ENCODE measurements around the gene SMTN.
"Not testable (repeated sequence)": the region's sequence is repeated elsewhere in the genome, so short reads cannot be mapped to it uniquely, and the experiment has no call there.

SMTN gene

GRCh38 chr22:31073545-31074145 lies 7.5 kb upstream of the SMTN start:
- DNase-seq: not testable (repeated sequence)

GRCh38 chr22:31075961-31076360 lies 5.2 kb upstream of the SMTN start:
- DNase-seq: no peak

DNA sequence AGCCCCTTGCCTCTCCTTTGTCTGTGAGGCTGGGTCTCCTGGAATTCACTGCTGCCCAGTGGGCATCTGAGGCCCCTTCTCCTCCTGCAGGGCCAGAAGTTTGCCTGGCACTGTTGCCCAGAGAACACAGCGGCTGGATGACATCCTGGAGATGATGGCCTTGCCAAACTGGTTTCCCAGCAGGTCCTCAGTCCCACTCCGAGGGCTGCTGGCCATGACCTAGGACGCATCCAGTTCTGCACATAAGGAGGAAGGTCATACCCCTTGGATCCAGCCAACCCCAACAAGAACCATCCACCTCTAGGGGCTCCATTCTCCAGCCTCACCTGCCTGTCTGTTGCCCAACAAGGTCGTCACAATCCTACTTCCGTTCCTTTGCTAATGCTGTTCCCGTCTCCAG lies 3.4 kb upstream of the SMTN start:
- DNase-seq: no peak

DNA sequence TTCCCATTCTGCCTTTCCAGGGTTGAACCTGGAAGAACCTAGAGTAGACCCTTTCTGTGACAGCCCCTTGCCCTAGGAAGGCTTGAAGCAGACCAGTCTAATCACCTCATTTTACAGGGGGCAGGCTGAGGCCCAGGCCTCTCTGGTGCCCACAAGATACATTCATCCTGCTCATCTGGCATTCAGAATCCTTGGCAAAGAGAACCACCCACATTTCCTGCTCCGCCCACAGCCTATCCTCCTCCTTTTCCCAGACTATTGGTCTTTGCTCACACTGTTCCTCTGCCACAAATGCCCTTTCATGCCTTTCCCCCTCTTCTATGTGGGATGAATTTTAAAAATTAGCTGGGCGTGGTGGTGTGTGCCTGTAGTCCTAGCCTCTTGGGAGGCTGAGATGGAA lies 2.7 kb upstream of the SMTN start:
- not testable (repeated sequence) for DNase-seq

DNA sequence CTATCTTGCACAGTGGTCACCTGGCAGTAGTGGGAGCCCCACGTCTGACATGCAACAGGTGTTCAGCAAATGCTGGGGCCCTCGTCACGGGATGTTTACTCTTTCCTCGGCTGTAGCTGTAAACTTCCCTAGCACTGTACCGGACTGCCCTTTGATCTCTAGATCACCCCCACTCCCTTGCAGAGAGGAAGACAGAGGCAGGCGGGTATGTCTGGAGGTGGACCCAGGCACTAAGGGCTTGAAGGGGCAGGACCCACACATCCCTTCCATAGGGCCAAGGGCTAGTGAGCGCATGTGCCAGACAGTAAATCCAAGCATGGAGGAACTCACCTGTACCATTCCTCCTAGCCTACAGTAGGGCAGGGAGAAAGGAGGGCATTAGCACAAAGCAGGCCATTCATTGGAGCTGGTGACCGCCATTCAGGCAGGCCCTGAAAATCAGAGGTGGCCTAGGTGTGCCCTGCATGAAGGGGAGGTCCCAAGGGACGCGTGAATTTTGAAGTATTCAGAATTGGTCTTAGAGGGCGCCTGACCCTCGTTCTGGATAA lies 1.9 kb upstream of the SMTN start:
- no peak for DNase-seq

DNA sequence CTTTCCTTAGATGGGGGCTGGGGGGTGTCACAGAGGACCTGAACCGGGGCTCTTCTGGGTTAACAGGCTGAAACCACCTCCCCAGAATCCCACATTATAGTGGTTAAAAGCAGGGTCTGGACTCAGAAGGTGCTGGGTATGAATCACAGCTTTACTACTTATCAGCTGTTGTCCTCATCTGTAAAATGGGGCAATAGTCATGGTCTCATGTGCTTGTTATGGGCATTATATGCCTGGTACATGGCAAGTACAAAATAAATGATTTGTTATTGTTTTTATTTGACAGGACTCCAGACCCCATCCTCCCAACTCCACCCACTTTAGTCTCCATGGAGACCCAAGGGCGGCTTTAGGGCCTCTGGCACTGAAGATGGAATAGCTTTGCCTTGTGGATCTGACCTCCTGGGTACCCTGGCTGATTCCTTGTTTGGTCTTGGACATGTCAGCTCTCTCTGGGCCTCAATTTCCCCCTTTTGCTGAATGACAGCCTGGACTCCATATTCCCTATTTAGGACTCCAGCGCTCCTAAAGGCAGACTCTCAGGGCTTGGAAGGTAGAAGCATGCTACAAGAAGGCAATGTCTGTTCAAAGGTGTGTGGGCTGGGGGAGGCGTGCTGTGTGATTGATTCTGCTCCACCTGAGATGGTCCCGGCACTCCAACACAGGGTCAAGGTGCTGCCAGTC lies 812 bp upstream of the SMTN start:
- DNase-seq: no peak

- DNase-seq: no peak
Measured at GRCh38 chr22:31081963-31082605, 966 bp downstream of the SMTN start.

- no peak for DNase-seq
Measured at GRCh38 chr22:31082606-31083376, 1.7 kb downstream of the SMTN start.

DNA sequence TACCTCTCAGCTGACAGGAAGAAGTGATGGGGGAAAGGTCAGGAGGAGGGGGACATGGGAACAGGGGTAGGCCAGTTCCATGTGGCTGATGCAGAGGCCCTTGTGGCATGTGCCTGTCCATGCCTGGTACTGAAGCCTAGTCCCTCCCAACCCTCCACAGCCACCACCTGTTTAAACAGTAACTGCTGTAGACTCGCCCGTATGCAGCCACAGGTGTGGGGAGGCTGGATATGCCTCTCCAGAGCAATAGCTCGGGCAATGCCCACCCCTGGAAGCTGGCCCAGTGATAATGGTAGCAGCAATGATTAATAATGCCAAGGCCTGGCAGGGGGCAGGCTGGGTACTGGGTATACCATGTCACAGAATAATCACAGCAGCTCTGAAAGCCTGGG lies 2.3 kb downstream of the SMTN start:
- DNase-seq: no peak

GRCh38 chr22:31083923-31084810 lies 3.0 kb downstream of the SMTN start:
- no peak for DNase-seq

GRCh38 chr22:31084811-31085492 lies 3.8 kb downstream of the SMTN start:
- peak; percentile 71 for DNase-seq

- no peak for DNase-seq
Measured at GRCh38 chr22:31085493-31085824, 4.3 kb downstream of the SMTN start.

DNA sequence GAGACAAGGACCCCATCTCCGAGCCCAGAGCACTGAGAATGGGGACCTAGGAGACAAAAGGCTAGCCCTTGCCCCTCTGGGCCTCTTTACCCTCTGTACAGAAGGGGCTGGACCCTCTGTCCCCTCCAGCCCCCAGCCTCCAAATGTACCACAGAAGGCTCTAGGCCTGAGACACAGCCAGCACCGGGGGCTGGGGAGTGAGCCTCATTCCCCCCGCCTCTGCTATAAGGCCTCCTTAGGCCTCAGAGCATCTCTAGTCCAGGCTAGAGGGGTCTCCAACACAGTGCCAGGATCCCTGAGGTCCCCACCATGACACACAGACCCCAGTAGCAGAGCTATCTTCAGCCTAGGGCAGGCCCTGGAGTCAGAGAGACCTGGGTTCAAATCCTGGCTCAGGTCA lies 4.8 kb downstream of the SMTN start:
- no peak for DNase-seq

DNA sequence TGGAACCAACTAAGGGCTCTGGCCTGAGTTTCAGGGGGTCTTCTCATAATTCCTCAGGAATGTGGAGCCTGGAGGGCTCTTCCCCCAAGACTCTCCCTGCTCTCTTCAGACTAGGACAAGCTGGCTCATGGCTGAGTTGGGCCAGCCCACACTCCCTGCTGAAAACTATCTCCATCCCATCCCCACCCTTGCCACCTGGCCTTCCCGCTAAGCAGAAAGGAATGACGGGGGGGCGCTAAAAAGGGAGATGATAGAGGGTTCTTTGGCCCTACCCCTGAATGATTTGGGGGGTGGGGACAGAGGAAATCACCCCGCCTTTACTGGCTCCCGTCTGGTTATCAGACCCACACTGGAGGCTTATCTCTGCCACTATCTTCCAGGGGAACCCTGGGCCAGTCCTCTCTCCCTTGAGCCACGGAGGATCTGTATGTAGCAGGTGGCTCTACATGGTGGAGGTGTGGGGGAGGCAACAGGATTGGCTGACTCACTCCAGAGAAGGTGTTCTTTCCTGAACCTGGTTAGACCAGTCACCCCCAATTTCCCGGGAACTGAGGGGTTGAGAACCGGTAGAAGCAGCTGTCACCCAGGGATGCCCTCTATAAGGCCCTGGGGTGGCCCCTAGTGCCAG lies 5.7 kb downstream of the SMTN start:
- DNase-seq: no peak

GRCh38 chr22:31087744-31088215 lies 6.7 kb downstream of the SMTN start:
- no peak for DNase-seq

DNA sequence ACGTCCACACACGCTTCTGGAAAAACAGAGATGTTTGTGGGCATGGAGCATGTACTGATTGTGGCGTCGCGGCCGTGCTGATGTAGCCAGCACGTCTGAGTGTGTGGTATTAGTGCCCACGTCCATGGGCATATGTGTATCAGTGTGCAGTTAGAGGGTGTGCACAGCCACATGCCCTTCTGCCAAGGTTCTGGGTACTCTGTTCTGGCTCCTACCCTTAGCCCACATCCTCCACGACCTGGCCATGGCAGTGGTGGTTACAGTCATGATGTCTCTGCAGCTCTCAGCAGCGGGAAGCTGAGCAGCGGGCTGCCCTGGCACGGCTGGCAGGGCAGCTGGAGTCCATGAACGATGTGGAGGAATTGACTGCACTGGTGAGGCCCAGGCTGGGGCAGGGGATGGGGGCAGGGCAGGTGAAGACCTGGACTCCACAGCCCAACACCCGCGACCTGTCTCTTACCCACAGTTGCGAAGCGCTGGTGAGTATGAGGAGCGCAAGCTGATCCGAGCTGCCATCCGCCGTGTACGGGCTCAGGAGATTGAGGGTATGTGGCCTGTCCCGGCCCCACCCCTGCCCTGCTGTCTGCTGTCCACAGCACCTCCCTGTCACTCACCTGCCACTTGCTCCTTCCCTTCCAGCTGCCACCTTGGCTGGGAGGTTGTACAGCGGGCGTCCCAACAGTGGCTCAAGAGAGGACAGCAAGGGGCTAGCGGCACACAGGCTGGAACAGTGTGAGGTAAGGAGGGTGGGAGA lies 7.3 kb downstream of the SMTN start:
- DNase-seq: no peak

GRCh38 chr22:31089160-31090100 lies 8.3 kb downstream of the SMTN start:
- peak; percentile 31 for DNase-seq

DNA sequence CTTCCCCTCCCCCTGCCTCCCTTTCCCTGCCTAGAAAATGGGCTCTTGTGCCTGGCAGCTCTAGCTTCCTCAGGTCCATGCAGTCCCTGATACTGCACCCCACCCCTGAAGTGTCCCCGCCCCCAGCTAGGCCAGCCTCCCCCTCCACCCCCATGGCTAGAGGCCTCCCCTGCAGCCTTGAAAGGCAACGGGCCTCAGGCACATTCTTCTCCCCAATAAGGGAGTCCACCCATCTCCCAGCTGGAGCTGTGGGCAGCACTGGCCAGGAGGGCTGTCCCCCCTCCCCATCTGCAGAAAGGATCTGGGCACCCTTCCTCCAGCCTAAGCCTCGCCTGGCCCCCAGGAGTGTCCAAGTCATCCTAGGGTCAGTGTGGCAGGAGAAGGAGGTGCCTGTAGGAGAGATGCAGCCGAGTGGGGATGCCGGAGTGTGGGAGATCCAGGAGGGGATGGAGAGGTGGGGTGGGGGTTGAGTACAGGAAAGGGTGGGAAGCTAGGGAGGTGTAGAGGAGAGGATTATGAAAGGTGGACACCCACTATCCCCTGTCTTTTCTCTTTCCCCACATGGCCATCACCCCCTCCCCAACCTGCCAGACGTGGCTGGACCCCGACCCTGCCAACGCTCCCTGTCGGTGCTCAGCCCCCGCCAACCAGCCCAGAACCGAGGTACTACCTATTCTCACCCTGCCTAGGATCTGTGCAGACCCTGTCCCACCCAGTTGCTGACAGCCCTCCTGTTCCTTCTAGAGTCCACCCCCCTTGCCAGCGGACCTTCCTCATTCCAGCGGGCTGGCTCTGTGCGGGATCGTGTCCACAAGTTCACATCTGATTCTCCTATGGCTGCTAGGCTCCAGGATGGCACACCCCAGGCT lies 9.3 kb downstream of the SMTN start:
- DNase-seq: no peak

Data from CD4-positive, alpha-beta T cell treated with Interleukin-4 for 4 hours (primary cell).